Kidney capillary endothelial cell (primary cell): ENCODE results near the gene MAST3.

Experiments used
- DNase-seq: peaks from one replicate; pipeline ENCODE4 v3.0.0-alpha.2; 2018; ENCODE audit warnings: low spot score

The MAST3 gene

DNA sequence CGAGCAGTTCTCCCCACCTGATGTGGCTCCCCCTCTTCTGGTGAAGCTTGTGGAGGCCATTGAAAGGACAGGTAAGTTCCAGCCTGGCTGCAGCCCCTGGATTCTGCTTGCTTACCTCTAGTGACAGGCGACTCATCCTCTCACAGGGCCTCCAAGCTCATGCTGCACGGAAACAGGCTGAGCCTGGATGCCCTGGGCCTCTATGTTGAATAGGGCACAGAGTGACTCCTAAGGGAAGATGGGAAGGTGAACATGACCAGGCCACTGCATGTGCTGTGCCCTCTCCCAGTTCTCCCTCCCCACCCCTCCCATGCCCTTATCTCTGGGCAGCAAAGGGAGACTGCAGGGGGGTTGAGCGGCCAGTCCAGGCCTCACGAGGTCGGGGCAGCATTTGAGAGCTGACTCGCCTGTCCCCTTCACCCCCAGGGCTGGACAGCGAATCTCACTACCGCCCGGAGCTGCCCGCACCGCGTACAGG lies 63.0 kb downstream of the MAST3 start:
- DNase-seq = no peak

DNA sequence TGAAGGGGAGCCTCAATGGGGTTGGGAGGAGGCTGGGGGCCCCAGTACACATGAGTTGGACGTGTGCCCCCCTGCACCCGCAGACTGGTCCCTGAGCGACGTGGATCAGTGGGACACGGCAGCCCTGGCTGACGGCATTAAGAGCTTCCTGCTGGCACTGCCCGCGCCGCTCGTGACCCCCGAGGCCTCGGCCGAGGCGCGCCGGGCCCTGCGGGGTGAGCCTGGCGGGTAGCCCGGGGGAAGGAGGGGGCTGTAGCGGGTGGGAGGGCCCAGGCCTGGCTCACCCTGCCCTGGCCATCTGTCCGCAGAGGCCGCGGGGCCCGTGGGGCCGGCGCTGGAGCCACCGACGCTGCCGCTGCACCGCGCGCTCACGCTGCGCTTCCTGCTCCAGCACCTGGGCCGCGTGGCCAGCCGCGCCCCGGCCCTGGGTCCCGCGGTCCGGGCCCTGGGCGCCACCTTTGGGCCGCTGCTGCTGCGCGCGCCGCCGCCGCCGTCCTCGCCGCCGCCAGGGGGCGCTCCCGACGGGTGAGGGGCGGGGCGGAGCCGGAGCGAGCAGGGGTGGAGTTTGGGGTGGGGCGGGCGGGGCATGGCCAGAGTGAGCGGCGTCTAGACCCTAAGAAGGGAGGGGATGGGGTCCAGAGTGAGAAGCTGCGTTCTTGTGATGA lies 63.5 kb downstream of the MAST3 start:
- peak; percentile 41 for DNase-seq

DNA sequence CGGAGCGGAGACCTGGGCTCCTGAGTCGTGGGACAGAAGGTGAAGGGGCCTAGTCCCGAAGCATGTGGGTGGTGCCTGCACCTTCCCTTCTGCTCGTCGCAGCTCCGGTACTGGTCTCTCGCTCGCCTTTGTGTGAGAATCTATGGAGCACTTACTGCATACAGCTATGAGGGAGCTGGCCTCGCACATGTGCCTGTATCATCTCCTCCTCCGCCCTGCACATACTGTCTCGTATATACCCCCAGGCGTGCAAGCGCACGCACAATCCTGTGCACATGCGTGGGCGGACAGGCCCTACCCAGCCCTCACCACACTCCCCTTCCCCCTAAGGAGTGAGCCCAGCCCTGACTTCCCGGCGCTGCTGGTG lies 64.0 kb downstream of the MAST3 start:
- no peak for DNase-seq

DNA sequence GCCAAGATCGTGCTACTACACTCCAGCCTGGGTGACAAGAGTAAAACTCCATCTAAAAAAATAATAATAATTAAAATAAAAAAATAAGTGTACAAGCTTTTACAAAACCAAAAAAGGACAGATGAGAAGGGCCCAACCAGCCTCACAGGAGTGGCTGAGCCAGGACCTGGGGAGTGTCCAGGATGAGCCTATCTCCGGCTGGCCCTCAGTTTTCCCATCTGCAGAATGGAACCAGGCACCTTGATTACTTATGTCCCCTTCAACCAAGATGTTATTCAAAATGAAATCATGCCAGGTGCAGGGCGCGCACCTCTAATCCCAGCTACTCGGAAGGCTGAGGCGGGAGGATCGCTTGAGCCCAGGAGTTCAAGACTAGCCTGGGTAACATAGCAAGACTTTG lies 66.5 kb downstream of the MAST3 start:
- DNase-seq = no peak

DNA sequence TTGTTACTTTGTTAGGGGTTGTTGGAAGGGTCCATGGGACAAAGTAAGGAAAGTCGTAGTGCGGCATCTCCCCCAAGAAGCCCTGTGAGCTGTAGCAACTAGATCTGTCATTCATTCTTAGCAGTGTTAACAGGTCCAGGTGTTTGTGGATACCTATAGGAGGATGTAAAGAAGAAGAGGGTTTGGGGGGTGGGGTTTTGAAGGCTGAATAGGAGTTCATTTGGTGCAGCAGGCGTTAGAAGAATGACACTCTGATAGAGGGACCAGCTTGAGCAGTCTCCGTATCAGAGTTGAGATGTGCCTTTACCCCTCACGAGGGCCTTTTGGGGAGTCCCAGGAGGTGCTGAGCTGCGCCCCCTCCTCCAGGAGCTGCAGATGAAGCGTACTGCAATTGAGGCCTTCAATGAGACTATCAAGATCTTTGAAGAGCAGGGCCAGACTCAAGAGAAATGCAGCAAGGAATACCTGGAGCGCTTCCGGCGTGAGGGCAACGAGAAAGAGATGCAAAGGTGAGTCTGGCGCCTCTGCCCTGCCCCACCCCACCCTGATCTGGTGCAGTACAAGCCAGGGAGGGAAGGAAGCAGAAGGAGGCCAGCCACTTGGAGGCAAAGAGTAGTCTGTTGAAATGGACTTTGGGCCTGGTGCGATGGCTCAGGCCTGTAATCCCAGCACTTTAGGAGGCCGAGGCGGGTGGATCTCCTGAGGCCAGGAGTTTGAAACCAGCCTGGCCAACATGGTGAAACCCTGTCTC lies 68.4 kb downstream of the MAST3 start:
- no peak for DNase-seq

DNA sequence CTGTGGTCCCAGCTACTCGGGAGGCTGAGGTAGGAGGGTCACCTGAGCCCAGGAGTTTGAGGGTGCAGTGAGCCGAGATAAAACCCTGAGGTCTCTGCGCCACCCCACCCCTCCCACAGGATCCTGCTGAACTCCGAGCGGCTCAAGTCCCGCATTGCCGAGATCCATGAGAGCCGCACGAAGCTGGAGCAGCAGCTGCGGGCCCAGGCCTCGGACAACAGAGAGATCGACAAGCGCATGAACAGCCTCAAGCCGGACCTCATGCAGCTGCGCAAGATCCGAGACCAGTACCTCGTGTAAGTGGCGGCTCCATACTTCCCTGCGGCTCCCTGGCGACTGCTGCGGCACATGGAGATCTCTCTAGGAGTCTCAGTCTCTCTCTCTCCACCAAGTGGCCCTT lies 69.4 kb downstream of the MAST3 start:
- no peak for DNase-seq

DNA sequence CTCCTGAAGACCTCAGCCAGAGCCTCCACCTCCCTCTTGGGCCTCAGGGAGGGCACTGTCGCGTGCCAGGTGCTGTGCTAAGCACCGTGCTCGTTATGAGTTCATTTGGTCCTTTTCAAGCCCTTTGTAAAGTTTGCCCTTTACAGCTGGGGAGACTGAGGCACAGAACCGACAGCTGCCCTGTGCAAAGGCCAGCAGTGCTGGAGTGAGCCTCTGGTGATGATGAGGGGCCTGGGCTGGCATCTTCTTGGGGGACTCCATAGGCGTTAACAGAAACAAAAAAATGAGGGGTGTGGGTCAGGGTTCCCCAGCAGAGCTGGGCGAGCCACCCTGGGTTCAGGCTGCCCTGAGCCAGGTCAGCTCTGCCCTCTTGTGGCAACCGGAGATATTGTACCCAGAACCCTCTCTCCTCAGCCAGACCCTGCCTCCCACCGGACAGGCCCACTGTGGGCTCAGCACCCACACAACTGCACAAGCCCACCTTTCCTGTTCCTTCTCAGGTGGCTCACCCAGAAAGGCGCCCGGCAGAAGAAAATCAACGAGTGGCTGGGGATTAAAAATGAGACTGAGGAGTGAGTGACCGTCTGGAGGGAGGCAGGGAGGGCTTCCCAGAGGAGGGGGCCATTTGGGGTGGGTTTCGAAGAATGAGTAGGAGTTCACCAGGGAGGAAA lies 70.5 kb downstream of the MAST3 start:
- DNase-seq = peak; percentile 30

DNA sequence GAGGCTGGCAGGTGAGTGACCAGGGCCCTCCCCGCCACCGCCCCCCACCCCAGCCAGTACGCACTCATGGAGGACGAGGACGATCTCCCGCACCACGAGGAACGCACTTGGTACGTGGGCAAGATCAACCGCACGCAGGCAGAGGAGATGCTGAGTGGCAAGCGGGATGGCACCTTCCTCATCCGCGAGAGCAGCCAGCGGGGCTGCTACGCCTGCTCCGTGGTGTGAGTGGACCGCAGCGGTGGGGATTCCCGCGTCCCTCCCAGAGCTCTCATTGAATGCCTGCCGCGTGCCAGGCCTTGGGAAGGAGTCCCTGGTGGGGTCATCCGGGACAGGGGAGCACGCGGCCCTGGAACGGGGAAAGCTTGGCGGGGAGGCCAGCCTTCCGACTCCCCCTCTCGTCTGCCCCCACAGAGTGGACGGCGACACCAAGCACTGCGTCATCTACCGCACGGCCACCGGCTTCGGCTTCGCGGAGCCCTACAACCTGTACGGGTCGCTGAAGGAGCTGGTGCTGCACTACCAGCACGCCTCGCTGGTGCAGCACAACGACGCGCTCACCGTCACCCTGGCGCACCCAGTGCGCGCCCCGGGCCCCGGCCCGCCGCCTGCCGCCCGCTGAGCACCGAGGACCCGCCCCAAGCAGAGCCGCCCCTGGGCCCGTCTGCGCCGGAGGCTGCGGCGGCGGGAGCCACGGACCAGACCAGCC lies 71.2 kb downstream of the MAST3 start:
- DNase-seq = no peak

DNA sequence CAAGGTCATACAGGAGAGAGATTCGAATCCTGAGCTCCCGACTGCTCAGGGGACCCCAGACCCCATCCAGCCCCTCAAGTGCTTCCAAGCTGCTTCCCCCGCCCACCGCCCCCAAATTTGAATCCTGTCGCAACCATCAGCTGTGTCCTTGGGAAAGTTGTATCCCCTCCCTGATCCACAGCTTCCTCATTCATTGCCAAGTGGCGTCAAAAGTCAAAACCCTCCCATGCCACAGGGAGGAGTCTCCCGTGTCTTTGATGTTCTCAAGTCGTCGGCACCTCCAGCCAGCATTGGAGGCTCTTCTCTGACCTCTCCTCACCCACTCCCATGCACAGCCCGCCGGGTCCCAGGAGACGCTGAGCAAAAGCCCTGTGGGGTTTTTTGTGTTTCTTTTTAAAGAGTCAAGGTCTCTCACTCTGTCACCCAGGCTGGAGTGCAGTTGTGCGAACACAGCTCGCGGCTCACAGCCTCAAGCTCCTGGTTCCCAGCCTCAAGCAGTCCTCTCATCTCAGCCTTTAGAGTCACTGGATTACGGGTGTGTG lies 73.2 kb downstream of the MAST3 start:
- DNase-seq = no peak

DNA sequence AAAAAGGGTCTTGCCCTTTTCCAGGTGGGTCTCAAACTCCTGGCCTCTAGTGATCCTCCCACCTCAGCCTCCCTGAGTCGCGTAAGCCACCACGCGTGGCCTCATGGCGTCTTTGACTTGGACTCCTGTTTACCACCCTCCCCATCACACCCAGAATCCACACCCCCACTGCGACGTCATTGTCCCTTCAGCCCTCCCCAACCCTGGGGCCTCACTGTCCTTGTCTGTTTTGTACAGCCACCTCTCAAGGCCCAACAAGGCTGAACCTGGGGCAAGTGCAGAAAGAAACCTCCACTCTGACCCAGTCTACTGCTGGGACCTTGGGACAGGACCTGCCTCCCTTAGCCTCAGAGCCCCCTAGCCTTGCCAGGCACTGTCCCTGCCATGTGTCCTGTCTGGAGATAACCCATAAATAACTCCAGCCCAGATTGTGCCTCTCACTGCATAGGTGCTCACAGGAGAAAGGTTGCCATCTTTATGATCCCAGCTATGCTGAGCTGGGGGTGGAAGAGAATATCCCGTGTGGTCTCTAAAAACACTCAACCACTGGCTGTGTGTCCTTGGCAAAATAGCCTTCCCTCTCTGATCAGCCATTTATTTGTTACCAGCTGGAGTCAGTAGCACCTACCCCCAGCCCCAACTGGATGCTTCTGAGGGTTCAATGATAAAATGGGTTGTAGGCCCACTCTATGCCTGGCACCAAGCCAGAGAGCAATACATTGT lies 74.2 kb downstream of the MAST3 start:
- no peak for DNase-seq

DNA sequence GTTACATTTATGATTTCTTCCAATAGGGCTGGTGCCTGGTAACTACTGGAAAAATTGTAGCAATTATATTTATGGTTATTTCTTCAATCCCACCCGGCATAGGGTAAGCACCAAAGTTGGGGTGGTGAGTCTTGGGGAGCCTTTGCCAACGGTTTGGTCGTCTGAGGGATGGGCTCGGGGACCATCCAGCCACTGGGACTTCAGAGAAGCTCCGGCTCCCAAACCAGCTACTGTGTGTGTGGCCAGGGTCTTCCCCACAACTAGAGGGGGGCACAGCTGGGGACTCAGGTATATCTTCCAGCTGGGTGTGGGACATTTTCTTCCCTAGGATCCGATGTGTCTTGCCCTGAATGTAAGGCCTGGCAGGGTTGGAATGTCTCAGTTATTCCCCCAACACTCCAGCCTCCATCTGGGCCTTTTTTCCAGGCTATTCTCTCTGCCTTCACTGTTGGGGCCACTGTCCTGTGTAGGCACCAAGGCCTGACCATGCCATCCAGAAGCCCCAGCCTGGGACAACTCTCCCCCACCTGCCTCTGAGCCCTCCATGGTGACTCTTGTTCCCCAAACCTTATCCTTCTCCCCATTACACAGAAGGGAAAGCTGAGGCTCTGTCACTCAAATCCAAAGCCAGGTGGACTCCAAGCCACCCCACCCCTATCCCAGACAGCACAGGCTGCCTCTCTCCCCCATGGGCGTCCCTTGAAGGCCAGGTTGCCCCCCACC lies 74.9 kb downstream of the MAST3 start:
- no peak for DNase-seq

DNA sequence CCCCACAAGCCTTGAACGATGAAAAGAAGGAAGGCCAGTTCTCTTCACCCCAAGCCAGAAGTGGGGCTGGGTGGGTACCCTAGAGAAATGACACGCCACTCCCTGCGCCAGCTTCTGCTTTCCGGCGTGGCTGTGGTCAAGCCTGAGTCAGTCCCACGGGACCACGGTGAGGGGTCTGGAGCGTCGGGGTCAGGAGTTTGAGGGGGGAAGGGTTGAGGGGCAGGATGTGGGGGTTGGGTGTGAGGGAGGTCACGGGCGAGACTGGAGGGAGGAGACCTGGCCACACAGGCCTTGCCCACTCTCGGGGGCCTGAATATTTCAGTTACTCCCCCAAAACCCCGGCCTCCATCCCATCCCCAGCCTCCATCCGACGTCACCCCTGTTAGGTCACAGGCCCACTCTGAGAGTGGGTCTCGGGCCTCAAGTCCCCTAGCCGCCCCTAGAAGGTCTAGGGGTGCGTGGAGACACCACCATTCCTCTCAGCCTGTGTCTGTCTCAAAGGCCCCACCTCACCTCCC lies 75.5 kb downstream of the MAST3 start:
- no peak for DNase-seq

DNA sequence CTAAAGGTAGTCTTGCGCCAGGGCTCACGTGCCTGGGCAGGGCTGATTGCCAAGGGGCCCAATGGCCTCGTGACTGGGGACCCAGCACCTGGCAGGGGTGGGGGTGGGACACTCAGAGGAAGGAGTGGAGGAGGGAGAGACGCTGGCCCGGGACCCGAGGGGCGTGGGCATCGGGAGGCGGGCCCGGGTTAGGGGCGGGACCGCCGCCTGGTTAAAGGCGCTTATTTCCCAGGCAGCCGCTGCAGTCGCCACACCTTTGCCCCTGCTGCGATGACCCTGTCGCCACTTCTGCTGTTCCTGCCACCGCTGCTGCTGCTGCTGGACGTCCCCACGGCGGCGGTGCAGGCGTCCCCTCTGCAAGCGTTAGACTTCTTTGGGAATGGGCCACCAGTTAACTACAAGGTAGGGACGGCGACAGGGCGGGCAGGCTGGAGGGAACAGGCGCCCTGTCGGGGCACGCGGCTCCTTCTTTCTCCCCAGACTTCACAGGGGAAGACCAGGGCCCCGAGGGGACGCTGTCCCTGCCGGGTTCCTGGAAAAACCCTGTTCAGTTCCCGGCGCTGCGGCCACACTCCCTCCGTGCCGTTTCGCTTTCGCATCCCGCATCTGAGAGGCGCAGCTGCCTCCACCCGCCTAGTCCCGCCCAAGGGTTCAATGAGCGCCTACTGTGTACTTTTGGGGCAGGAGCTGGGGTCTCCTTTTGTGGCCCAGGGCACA lies 76.2 kb downstream of the MAST3 start, which contains the start of gene IFI30:
IFI30 (plus strand) TSS at position 242 of the 717 bp plus-strand sequence; CDS start at position 271, 29 bp downstream.
- DNase-seq = no peak

DNA sequence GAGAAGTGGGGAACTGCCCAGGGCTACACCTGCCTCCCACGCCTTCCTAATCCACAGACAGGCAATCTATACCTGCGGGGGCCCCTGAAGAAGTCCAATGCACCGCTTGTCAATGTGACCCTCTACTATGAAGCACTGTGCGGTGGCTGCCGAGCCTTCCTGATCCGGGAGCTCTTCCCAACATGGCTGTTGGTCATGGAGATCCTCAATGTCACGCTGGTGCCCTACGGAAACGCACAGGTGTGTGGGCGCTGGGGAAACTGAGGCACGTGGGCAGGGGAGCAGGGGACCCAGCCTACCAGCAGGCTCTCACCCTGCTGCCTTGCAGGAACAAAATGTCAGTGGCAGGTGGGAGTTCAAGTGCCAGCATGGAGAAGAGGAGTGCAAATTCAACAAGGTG lies 77.4 kb downstream of the MAST3 start:
- no peak for DNase-seq

DNA sequence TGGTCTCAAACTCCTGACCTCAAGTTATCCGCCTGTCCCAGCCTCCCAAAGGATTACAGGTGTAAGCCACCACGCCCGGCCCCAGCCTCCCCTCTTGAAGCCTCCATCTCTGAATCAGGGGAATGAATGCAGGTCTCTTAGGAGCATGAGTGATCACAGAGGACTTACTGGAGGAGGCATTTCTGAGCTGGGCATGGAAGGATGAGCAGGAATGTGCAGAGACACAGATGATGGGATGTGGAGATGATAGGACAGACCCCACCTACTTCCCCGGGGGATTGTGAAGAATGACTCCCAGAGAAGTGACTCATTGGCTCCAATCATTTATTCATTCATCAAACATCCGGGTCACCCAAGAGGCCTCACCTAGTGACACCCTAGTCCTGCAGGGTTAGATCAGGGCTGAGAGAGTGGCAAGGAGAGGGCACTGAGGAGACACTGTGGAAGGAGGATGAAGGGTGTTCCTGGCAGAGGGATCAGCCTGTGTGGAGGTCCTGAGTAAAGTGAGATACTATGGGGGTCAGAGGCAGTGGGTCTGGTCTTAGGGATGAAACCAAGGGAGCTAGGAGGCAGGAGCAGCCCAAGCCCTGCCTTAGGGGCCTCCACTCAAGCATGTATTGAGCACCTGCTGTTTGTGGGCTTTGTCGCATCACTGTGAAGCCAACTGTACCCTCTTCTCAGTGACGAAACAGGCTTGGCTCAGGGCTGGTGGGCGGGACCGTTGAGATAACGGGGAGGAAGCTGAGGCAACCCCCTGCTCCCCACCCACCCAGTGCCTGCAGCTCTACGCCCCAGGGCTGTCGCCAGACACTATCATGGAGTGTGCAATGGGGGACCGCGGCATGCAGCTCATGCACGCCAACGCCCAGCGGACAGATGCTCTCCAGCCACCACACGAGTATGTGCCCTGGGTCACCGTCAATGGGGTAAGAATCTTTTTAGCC lies 79.1 kb downstream of the MAST3 start:
- no peak for DNase-seq

DNA sequence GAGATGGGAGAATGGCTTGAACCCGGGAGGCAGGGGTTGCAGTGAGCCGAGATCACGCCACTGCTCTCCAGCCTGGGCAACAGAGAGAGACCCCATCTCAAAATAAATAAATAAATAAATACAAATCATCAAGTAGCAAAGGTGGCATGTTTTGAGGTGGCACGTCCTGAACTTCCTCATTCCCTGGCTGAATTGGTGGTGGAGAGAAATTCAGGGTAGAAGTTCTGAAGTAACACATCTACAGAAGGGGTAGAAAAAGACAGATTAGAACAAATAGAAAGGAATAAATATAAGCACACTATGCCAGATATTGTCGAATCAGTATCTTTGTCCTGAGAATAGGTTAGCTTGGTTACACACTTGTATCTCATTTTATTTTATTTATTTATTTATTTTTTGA lies 82.4 kb downstream of the MAST3 start:
- DNase-seq = no peak

DNA sequence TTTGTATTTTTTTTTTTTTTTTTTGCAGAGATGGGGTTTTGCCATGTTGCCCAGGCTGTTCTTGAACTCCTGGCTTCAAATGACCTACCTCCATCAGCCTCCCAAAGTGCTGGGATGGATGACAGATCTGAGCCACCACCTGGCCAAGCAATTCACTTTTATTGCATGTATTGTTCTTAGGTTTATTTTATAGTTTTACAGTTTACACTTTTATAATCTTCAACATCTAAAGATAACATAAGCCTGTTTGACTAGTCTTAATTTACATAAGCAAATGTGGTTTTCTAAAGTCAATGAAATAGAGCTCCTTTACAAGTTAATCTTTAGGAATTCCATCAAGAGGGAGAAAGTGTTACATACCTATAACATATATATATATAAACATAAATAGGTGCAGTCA lies 86.0 kb downstream of the MAST3 start:
- no peak for DNase-seq

DNA sequence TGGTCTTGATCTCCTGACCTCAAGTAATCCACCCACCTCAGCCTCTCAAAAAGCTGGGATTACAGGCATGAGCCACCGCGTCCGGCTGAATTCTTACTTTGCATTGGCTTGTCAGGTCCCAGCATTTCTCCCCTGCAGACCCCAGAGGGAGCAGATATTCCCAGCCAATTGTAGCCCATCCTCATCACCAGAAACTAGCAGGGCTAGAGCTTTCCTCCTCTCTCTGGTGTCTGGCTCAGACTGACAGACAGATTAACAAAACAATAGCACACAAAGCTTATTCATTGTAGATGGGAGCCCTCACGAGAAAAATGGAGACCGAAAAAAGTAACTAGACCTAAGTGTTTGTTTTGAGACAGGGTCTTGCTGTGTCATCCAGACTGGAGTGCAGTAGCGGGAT lies 88.0 kb downstream of the MAST3 start:
- no peak for DNase-seq

DNA sequence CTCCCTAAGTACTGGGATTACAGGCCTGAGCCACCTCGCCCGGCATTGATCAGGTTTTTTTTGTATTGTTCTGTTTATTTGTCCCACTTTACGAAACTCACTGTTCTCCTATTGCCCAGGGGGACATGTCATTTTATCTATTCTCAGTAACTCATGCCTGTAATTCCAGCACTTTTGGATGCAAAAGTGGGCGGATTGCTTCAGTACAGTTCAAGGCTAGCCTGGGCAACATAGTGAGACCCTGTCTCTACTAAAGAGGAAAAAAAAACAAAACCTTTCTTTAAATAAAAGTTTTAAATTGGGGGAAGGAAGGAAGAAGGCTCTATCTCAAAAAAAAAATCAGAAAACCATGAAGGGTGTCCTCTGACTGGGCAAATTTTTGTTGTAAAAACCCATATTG lies 92.7 kb downstream of the MAST3 start:
- DNase-seq = no peak
